A673 (cell line): ENCODE results near the gene MAEA.

ENCODE experiments used
- EZH2 ChIP-seq: fragments of 200-600 bp; sonication (generic); IDR thresholded peaks from 2 replicates; pipeline ENCODE4 v1.6.1; 2017; ENCODE audit warnings: borderline replicate concordance, low read depth, mild to moderate bottlenecking, mixed read lengths, antibody characterized with exemption, low read length; ENCODE audit not compliant: poor library complexity, severe bottlenecking
- TF ChIP-seq, protein P1 (sequence below): fragments of 300-800, 200-600 bp; sonication (generic); conservative IDR thresholded peaks from 2 replicates; pipeline ENCODE4 v1.5.1; 2017; ENCODE audit warnings: low read depth, mild to moderate bottlenecking, antibody characterized with exemption, low read length, moderate library complexity, mixed read lengths

DNA sequence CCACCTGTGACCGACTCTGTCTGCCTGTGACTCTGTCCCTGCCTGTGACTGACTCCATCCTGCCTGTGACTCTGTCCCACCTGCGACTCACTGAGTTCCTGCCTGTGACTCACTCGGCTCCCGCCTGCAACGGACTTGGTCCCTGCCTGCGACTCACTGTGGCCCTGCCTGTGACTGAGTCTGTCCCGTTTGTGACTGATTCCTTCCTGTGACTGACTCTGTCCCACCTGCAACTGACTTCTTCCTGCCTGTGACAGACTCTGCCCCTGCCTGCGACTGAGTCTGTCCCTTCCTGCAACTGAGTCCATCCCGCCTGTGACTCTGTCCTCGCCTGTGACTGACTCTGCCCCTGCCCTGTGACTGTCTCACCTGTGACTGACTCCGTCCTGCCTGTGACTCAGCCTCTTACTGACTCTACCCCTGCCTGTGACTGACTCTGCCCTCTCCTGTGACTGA is 47.7 kb downstream of the MAEA start:
- TF ChIP-seq, protein P1, sequence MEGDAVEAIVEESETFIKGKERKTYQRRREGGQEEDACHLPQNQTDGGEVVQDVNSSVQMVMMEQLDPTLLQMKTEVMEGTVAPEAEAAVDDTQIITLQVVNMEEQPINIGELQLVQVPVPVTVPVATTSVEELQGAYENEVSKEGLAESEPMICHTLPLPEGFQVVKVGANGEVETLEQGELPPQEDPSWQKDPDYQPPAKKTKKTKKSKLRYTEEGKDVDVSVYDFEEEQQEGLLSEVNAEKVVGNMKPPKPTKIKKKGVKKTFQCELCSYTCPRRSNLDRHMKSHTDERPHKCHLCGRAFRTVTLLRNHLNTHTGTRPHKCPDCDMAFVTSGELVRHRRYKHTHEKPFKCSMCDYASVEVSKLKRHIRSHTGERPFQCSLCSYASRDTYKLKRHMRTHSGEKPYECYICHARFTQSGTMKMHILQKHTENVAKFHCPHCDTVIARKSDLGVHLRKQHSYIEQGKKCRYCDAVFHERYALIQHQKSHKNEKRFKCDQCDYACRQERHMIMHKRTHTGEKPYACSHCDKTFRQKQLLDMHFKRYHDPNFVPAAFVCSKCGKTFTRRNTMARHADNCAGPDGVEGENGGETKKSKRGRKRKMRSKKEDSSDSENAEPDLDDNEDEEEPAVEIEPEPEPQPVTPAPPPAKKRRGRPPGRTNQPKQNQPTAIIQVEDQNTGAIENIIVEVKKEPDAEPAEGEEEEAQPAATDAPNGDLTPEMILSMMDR: no peak
- TF ChIP-seq EZH2: no peak
